ENCODE results near the gene EXO1.

GRCh38 chr1:241840164-241840563, 7.8 kb upstream of the EXO1 start:
- no peak for TF ChIP-seq CTCF (IDR thresholded peaks at IDR 0.05)
- no peak for TF ChIP-seq POLR2A (IDR thresholded peaks at IDR 0.05)

Data from ovary (tissue), 3 donors.